WTC11 (cell line): ENCODE results near the gene CNOT6L. TPM values are rescaled to one million over a fixed set of nuclear protein-coding genes. Genes with fewer than 3 reads are reported as not detected.

Experiments used
- ATAC-seq: fragments of 200-7000 bp; cut with Tn5 transposase; 2 replicates; pipeline ENCODE4 v1.10.0; 2021; ENCODE audit warnings: mild to moderate bottlenecking, moderate library complexity
- CTCF ChIA-PET: fragments of 300-600 bp; sonication (Branson Sonifier 250); formaldehyde crosslinking; loops from one replicate; lab custom pipeline; 2021; ENCODE audit warnings: antibody characterized with exemption; lab: Charles Lee
- POLR2A ChIA-PET: fragments of 350-600 bp; sonication (Branson Sonifier 250); formaldehyde crosslinking; loops from one replicate; lab custom pipeline; 2021; ENCODE audit warnings: antibody characterized with exemption; lab: Charles Lee
- DNase-seq: peaks from one replicate; pipeline ENCODE4 v3.0.0; 2021; ENCODE audit warnings: low spot score
- H3K27ac Mint-ChIP-seq: 2 replicates; pipeline ENCODE4 v1.8.0; 2021; ENCODE audit warnings: mixed read lengths
- H3K27me3 Mint-ChIP-seq: 2 replicates; pipeline ENCODE4 v1.8.0; 2021; ENCODE audit warnings: low read depth, mild to moderate bottlenecking, moderate library complexity, mixed read lengths
- H3K36me3 Mint-ChIP-seq: 2 replicates; pipeline ENCODE4 v1.8.0; 2021; ENCODE audit warnings: mixed read lengths
- H3K4me1 Mint-ChIP-seq: 2 replicates; pipeline ENCODE4 v1.8.0; 2022; ENCODE audit warnings: mixed read lengths
- H3K4me3 Mint-ChIP-seq: 2 replicates; pipeline ENCODE4 v1.8.0; 2021; ENCODE audit warnings: mild to moderate bottlenecking, moderate library complexity, mixed read lengths
- H3K9me3 Mint-ChIP-seq: 2 replicates; pipeline ENCODE4 v1.8.0; 2021; ENCODE audit warnings: mixed read lengths
- GRHL2 ChIP-seq: fragments of 250-450 bp; sonication (Bioruptor Pico); IDR thresholded peaks from 2 replicates; pipeline ENCODE4 v1.8.0; 2022; ENCODE audit warnings: mild to moderate bottlenecking, moderate library complexity; ENCODE audit not compliant: insufficient replicate concordance, severe bottlenecking
- KAT7 ChIP-seq: sonication (generic); formaldehyde crosslinking; IDR thresholded peaks from 2 replicates; pipeline ENCODE4 v1.8.1; 2023; ENCODE audit warnings: missing genetic modification reagents, mild to moderate bottlenecking, borderline replicate concordance
- MXD4 ChIP-seq: fragments of 250-450 bp; sonication (Bioruptor Pico); IDR thresholded peaks from 2 replicates; pipeline ENCODE4 v1.8.0; 2021; ENCODE audit warnings: mild to moderate bottlenecking, moderate library complexity, borderline replicate concordance
- NFYB ChIP-seq: sonication (generic); formaldehyde crosslinking; conservative IDR thresholded peaks from 2 replicates; pipeline ENCODE4 v1.8.0; 2022; ENCODE audit warnings: low read depth, missing genetic modification reagents
- NR2C2 ChIP-seq: sonication (generic); formaldehyde crosslinking; IDR thresholded peaks from 2 replicates; pipeline ENCODE4 v1.8.0; 2022; ENCODE audit warnings: mild to moderate bottlenecking, missing genetic modification reagents
- TEAD1 ChIP-seq: sonication (generic); formaldehyde crosslinking; IDR thresholded peaks from 2 replicates; pipeline ENCODE4 v1.8.0; 2022; ENCODE audit warnings: mild to moderate bottlenecking, missing genetic modification reagents
- TEAD4 ChIP-seq: sonication (generic); formaldehyde crosslinking; IDR thresholded peaks from 2 replicates; pipeline ENCODE4 v1.8.0; 2022; ENCODE audit warnings: mild to moderate bottlenecking, missing genetic modification reagents
- ZNF317 ChIP-seq: sonication (generic); formaldehyde crosslinking; IDR thresholded peaks from 2 replicates; pipeline ENCODE4 v1.8.1; 2023; ENCODE audit warnings: low read depth, mild to moderate bottlenecking, moderate library complexity, missing genetic modification reagents, borderline replicate concordance
- ZNF423 ChIP-seq: fragments of 250-450 bp; sonication (Bioruptor Pico); IDR thresholded peaks from 2 replicates; pipeline ENCODE4 v2.1.2; 2022; ENCODE audit warnings: mild to moderate bottlenecking, moderate library complexity
- total RNA-seq: library from RNA; stranded (reverse); gene quantifications from 3 replicates; pipeline ENCODE4 v1.2.3, GENCODE V29; 2021
- TF ChIP-seq, protein P1 (sequence below): fragments of 250-450 bp; sonication (Bioruptor Pico); IDR thresholded peaks from 2 replicates; pipeline ENCODE4 v1.9.0; 2021; ENCODE audit warnings: mild to moderate bottlenecking
- TF ChIP-seq, protein P2 (sequence below): sonication (generic); formaldehyde crosslinking; IDR thresholded peaks from 2 replicates; pipeline ENCODE4 v1.8.0; 2022; ENCODE audit warnings: missing genetic modification reagents
- TF ChIP-seq, protein P3 (sequence below): sonication (generic); formaldehyde crosslinking; IDR thresholded peaks from 2 replicates; pipeline ENCODE4 v1.8.1; 2023; ENCODE audit warnings: mild to moderate bottlenecking, missing genetic modification reagents, moderate library complexity
- TF ChIP-seq, protein P4 (sequence below): sonication (generic); formaldehyde crosslinking; IDR thresholded peaks from 2 replicates; pipeline ENCODE4 v1.8.1; 2023; ENCODE audit warnings: mild to moderate bottlenecking, missing genetic modification reagents
- TF ChIP-seq, protein P5 (sequence below): sonication (generic); formaldehyde crosslinking; IDR thresholded peaks from 2 replicates; pipeline ENCODE4 v1.8.1; 2023; ENCODE audit warnings: mild to moderate bottlenecking, missing genetic modification reagents, borderline replicate concordance

Gene CNOT6L
- total RNA-seq, 1 experiment from 2014 or later: 21.6 TPM

DNA sequence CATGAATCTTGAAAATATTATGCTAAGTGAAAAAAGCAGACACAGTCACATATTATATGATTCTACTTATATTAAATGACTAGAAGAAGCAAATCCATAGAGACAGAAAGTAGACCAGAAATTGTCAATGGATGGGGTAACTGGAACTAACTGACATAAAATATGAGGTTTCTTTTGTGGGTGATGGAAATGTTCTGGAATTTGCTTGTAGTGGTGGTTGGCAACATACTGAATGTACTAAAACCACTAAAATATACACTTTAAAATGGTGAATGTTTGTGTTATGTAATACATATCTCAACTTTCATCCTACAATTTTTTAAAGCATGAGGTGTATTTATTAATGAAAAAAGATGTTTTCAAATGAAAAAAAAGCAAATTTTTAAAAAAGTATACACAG lies 14.7 kb downstream of the CNOT6L start:
- no peak overlapping the region for H3K4me3 Mint-ChIP-seq
- ChIA-PET CTCF (interaction anchor here (0.7 kb wide), 1 partner anchor 228 kb away, joined by 4 read pairs; no protein-coding TSS in a partner anchor), POLR2A (no interaction called here)
- TF ChIP-seq ZNF423 (CRISPR knock-in tag) (no peak), GRHL2 (no peak), TEAD1 (no peak), MXD4 (CRISPR knock-in tag) (no peak), ZNF317 (no peak), NFYB (CRISPR knock-in tag) (no peak), TEAD4 (CRISPR knock-in tag) (no peak), NR2C2 (CRISPR knock-in tag) (no peak), KAT7 (CRISPR knock-in tag) (no peak)
- TF ChIP-seq, protein P1, sequence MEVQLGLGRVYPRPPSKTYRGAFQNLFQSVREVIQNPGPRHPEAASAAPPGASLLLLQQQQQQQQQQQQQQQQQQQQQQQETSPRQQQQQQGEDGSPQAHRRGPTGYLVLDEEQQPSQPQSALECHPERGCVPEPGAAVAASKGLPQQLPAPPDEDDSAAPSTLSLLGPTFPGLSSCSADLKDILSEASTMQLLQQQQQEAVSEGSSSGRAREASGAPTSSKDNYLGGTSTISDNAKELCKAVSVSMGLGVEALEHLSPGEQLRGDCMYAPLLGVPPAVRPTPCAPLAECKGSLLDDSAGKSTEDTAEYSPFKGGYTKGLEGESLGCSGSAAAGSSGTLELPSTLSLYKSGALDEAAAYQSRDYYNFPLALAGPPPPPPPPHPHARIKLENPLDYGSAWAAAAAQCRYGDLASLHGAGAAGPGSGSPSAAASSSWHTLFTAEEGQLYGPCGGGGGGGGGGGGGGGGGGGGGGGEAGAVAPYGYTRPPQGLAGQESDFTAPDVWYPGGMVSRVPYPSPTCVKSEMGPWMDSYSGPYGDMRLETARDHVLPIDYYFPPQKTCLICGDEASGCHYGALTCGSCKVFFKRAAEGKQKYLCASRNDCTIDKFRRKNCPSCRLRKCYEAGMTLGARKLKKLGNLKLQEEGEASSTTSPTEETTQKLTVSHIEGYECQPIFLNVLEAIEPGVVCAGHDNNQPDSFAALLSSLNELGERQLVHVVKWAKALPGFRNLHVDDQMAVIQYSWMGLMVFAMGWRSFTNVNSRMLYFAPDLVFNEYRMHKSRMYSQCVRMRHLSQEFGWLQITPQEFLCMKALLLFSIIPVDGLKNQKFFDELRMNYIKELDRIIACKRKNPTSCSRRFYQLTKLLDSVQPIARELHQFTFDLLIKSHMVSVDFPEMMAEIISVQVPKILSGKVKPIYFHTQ (CRISPR knock-in tag): no peak
- TF ChIP-seq, protein P2, sequence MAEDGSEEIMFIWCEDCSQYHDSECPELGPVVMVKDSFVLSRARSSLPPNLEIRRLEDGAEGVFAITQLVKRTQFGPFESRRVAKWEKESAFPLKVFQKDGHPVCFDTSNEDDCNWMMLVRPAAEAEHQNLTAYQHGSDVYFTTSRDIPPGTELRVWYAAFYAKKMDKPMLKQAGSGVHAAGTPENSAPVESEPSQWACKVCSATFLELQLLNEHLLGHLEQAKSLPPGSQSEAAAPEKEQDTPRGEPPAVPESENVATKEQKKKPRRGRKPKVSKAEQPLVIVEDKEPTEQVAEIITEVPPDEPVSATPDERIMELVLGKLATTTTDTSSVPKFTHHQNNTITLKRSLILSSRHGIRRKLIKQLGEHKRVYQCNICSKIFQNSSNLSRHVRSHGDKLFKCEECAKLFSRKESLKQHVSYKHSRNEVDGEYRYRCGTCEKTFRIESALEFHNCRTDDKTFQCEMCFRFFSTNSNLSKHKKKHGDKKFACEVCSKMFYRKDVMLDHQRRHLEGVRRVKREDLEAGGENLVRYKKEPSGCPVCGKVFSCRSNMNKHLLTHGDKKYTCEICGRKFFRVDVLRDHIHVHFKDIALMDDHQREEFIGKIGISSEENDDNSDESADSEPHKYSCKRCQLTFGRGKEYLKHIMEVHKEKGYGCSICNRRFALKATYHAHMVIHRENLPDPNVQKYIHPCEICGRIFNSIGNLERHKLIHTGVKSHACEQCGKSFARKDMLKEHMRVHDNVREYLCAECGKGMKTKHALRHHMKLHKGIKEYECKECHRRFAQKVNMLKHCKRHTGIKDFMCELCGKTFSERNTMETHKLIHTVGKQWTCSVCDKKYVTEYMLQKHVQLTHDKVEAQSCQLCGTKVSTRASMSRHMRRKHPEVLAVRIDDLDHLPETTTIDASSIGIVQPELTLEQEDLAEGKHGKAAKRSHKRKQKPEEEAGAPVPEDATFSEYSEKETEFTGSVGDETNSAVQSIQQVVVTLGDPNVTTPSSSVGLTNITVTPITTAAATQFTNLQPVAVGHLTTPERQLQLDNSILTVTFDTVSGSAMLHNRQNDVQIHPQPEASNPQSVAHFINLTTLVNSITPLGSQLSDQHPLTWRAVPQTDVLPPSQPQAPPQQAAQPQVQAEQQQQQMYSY (CRISPR knock-in tag): no peak
- TF ChIP-seq, protein P3, sequence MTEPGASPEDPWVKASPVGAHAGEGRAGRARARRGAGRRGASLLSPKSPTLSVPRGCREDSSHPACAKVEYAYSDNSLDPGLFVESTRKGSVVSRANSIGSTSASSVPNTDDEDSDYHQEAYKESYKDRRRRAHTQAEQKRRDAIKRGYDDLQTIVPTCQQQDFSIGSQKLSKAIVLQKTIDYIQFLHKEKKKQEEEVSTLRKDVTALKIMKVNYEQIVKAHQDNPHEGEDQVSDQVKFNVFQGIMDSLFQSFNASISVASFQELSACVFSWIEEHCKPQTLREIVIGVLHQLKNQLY (CRISPR knock-in tag): no peak
- TF ChIP-seq, protein P4, sequence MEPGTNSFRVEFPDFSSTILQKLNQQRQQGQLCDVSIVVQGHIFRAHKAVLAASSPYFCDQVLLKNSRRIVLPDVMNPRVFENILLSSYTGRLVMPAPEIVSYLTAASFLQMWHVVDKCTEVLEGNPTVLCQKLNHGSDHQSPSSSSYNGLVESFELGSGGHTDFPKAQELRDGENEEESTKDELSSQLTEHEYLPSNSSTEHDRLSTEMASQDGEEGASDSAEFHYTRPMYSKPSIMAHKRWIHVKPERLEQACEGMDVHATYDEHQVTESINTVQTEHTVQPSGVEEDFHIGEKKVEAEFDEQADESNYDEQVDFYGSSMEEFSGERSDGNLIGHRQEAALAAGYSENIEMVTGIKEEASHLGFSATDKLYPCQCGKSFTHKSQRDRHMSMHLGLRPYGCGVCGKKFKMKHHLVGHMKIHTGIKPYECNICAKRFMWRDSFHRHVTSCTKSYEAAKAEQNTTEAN (CRISPR knock-in tag): no peak
- TF ChIP-seq, protein P5, sequence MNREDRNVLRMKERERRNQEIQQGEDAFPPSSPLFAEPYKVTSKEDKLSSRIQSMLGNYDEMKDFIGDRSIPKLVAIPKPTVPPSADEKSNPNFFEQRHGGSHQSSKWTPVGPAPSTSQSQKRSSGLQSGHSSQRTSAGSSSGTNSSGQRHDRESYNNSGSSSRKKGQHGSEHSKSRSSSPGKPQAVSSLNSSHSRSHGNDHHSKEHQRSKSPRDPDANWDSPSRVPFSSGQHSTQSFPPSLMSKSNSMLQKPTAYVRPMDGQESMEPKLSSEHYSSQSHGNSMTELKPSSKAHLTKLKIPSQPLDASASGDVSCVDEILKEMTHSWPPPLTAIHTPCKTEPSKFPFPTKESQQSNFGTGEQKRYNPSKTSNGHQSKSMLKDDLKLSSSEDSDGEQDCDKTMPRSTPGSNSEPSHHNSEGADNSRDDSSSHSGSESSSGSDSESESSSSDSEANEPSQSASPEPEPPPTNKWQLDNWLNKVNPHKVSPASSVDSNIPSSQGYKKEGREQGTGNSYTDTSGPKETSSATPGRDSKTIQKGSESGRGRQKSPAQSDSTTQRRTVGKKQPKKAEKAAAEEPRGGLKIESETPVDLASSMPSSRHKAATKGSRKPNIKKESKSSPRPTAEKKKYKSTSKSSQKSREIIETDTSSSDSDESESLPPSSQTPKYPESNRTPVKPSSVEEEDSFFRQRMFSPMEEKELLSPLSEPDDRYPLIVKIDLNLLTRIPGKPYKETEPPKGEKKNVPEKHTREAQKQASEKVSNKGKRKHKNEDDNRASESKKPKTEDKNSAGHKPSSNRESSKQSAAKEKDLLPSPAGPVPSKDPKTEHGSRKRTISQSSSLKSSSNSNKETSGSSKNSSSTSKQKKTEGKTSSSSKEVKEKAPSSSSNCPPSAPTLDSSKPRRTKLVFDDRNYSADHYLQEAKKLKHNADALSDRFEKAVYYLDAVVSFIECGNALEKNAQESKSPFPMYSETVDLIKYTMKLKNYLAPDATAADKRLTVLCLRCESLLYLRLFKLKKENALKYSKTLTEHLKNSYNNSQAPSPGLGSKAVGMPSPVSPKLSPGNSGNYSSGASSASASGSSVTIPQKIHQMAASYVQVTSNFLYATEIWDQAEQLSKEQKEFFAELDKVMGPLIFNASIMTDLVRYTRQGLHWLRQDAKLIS (CRISPR knock-in tag): no peak
- ATAC-seq (no peak), DNase-seq (no peak)
- H3K36me3 Mint-ChIP-seq: no peaks in the 10 kb centered on the region
- no peaks in the 10 kb centered on the region for H3K27me3 Mint-ChIP-seq
- no peaks in the 10 kb centered on the region for H3K9me3 Mint-ChIP-seq
- H3K4me1 Mint-ChIP-seq: peaks cover 10% of the 10 kb centered on the region
- no peak overlapping the region for H3K27ac Mint-ChIP-seq
